Fibroblast of skin of left biceps (primary cell): ENCODE data around the gene SLC25A5.

Experiments
- DNase-seq, 2 experiments: peaks; one replicate each; pipeline ENCODE4 v3.0.0-alpha.2; 2013; ENCODE audit warnings: low read depth in 2 of 2

The SLC25A5 gene

DNA sequence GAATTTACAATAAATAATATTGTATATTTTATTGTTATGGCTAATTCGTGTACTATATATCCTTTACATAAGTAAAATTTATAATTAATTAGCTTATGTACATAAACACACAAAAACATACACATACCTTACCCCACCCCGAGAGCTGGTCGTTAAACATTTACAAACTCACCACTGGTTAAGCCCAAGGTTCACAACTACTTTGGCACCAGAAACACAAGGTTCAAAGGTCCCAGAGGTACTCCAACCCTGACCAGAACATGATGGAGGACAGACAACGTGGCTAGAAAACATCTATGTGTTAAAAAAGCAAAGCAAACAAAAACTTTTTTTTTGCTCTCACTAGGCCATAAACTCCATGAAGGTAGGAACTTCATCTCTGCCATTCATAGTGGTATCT lies 37.7 kb downstream of the SLC25A5 start:
- no peak for DNase-seq

- DNase-seq = no peak
These were observed 39.0 kb downstream of the SLC25A5 start for GRCh38 chrX:119507206-119507605.

- DNase-seq = no peak
These were observed 44.0 kb downstream of the SLC25A5 start for GRCh38 chrX:119512146-119512800.

GRCh38 chrX:119516157-119516702 lies 48.0 kb downstream of the SLC25A5 start:
- no peak for DNase-seq

- no peak for DNase-seq
These were observed 50.1 kb downstream of the SLC25A5 start for GRCh38 chrX:119518371-119518770.
